Measurements from ENCODE around the gene ZWINT.
A peak's percentile ranks its signal among the peaks of the same experiment; 100 is the strongest.

The ZWINT gene

GRCh38 chr10:56360967-56361612, at the start of gene ZWINT:
TSS of gene ZWINT (minus strand) at chr10:56361259. CDS start at chr10:56361236, 23 bp downstream.
- Histone ChIP-seq H3K4me1 (ENCODE audit: control insufficient read depth, insufficient read depth, low read length) (no peaks in the 10 kb centered on the region), H3K9me3 (ENCODE audit: control insufficient read depth, insufficient read depth, low read depth, low read length) (no peaks in the 10 kb centered on the region), H3K27ac (ENCODE audit: low read depth, low read length) (peak within 1 kb of the TSS; percentile 73; the same call in 1 of the 2 replicates), H3K27me3 (ENCODE audit: control insufficient read depth, insufficient read depth, low read length) (no peaks in the 10 kb centered on the region), H3K9ac (ENCODE audit: low read length) (peak within 1 kb of the TSS; percentile 97), H3K36me3 (ENCODE audit: control insufficient read depth, insufficient read depth, low read length) (peaks cover 39% of the 10 kb centered on the region), H3K4me3 (ENCODE audit: low read depth, low read length) (peak within 1 kb of the TSS; percentile 96)

GRCh38 chr10:56383806-56384205, 22.7 kb upstream of the ZWINT start:
- no peak overlapping the region for H3K27ac ChIP-seq (ENCODE audit: low read depth, low read length)

GRCh38 chr10:56370217-56371113, 9.4 kb upstream of the ZWINT start:
- H3K36me3 ChIP-seq (ENCODE audit: control insufficient read depth, insufficient read depth, low read length) = no peaks in the 10 kb centered on the region
- H3K27ac ChIP-seq (ENCODE audit: low read depth, low read length) = no peak overlapping the region
- no peaks in the 10 kb centered on the region for H3K27me3 ChIP-seq (ENCODE audit: control insufficient read depth, insufficient read depth, low read length)
- H3K9me3 ChIP-seq (ENCODE audit: control insufficient read depth, insufficient read depth, low read depth, low read length) = peaks cover 24% of the 10 kb centered on the region
- no peak overlapping the region for H3K4me3 ChIP-seq (ENCODE audit: low read depth, low read length)
- no peaks in the 10 kb centered on the region for H3K4me1 ChIP-seq (ENCODE audit: control insufficient read depth, insufficient read depth, low read length)
- no peak overlapping the region for H3K9ac ChIP-seq (ENCODE audit: low read length)

More at GRCh38 chr10:56383806-56384205, 22.7 kb upstream of the ZWINT start:
- no peaks in the 10 kb centered on the region for H3K4me1 ChIP-seq (ENCODE audit: control insufficient read depth, insufficient read depth, low read length)
- H3K36me3 ChIP-seq (ENCODE audit: control insufficient read depth, insufficient read depth, low read length) = no peaks in the 10 kb centered on the region
- H3K9ac ChIP-seq (ENCODE audit: low read length) = no peak overlapping the region
- no peaks in the 10 kb centered on the region for H3K27me3 ChIP-seq (ENCODE audit: control insufficient read depth, insufficient read depth, low read length)
- no peaks in the 10 kb centered on the region for H3K9me3 ChIP-seq (ENCODE audit: control insufficient read depth, insufficient read depth, low read depth, low read length)
- H3K4me3 ChIP-seq (ENCODE audit: low read depth, low read length) = no peak overlapping the region

- Histone ChIP-seq H3K9me3 (ENCODE audit: control insufficient read depth, insufficient read depth, low read depth, low read length) (no peaks in the 10 kb centered on the region), H3K27ac (ENCODE audit: low read depth, low read length) (peak overlapping the region; percentile 73; the same call in 1 of the 2 replicates), H3K36me3 (ENCODE audit: control insufficient read depth, insufficient read depth, low read length) (peaks cover 44% of the 10 kb centered on the region), H3K4me3 (ENCODE audit: low read depth, low read length) (peak overlapping the region; percentile 96), H3K9ac (ENCODE audit: low read length) (peak overlapping the region; percentile 97), H3K27me3 (ENCODE audit: control insufficient read depth, insufficient read depth, low read length) (no peaks in the 10 kb centered on the region), H3K4me1 (ENCODE audit: control insufficient read depth, insufficient read depth, low read length) (no peaks in the 10 kb centered on the region)
These were observed 484 bp downstream of the ZWINT start for GRCh38 chr10:56360583-56360966.

GRCh38 chr10:56359837-56360236, 1.2 kb downstream of the ZWINT start:
- Histone ChIP-seq H3K36me3 (ENCODE audit: control insufficient read depth, insufficient read depth, low read length) (peaks cover 44% of the 10 kb centered on the region), H3K4me1 (ENCODE audit: control insufficient read depth, insufficient read depth, low read length) (no peaks in the 10 kb centered on the region), H3K9ac (ENCODE audit: low read length) (peak overlapping the region; percentile 97), H3K9me3 (ENCODE audit: control insufficient read depth, insufficient read depth, low read depth, low read length) (no peaks in the 10 kb centered on the region), H3K27ac (ENCODE audit: low read depth, low read length) (no peak overlapping the region), H3K4me3 (ENCODE audit: low read depth, low read length) (peak overlapping the region; percentile 96), H3K27me3 (ENCODE audit: control insufficient read depth, insufficient read depth, low read length) (no peaks in the 10 kb centered on the region)

- Histone ChIP-seq H3K27me3 (ENCODE audit: control insufficient read depth, insufficient read depth, low read length) (no peaks in the 10 kb centered on the region), H3K36me3 (ENCODE audit: control insufficient read depth, insufficient read depth, low read length) (peaks cover 52% of the 10 kb centered on the region), H3K9me3 (ENCODE audit: control insufficient read depth, insufficient read depth, low read depth, low read length) (no peaks in the 10 kb centered on the region), H3K4me3 (ENCODE audit: low read depth, low read length) (no peak overlapping the region), H3K9ac (ENCODE audit: low read length) (no peak overlapping the region), H3K27ac (ENCODE audit: low read depth, low read length) (no peak overlapping the region), H3K4me1 (ENCODE audit: control insufficient read depth, insufficient read depth, low read length) (no peaks in the 10 kb centered on the region)
These were observed 4.0 kb downstream of the ZWINT start for GRCh38 chr10:56357018-56357417.

GRCh38 chr10:56351909-56352630, 9.0 kb downstream of the ZWINT start:
- Histone ChIP-seq H3K36me3 (ENCODE audit: control insufficient read depth, insufficient read depth, low read length) (peaks cover 20% of the 10 kb centered on the region), H3K9ac (ENCODE audit: low read length) (no peak overlapping the region), H3K4me3 (ENCODE audit: low read depth, low read length) (no peak overlapping the region), H3K9me3 (ENCODE audit: control insufficient read depth, insufficient read depth, low read depth, low read length) (no peaks in the 10 kb centered on the region), H3K4me1 (ENCODE audit: control insufficient read depth, insufficient read depth, low read length) (no peaks in the 10 kb centered on the region), H3K27me3 (ENCODE audit: control insufficient read depth, insufficient read depth, low read length) (no peaks in the 10 kb centered on the region), H3K27ac (ENCODE audit: low read depth, low read length) (no peak overlapping the region)

GRCh38 chr10:56349611-56350010, 11.4 kb downstream of the ZWINT start:
- Histone ChIP-seq H3K27me3 (ENCODE audit: control insufficient read depth, insufficient read depth, low read length) (no peaks in the 10 kb centered on the region), H3K9me3 (ENCODE audit: control insufficient read depth, insufficient read depth, low read depth, low read length) (no peaks in the 10 kb centered on the region), H3K4me3 (ENCODE audit: low read depth, low read length) (no peak overlapping the region), H3K27ac (ENCODE audit: low read depth, low read length) (no peak overlapping the region), H3K36me3 (ENCODE audit: control insufficient read depth, insufficient read depth, low read length) (peaks cover 8% of the 10 kb centered on the region), H3K4me1 (ENCODE audit: control insufficient read depth, insufficient read depth, low read length) (no peaks in the 10 kb centered on the region), H3K9ac (ENCODE audit: low read length) (no peak overlapping the region)

- Histone ChIP-seq H3K36me3 (ENCODE audit: control insufficient read depth, insufficient read depth, low read length) (no peaks in the 10 kb centered on the region; the same call in none of the 2 replicates), H3K9ac (ENCODE audit: low read length) (no peak overlapping the region), H3K9me3 (ENCODE audit: control insufficient read depth, insufficient read depth, low read depth, low read length) (no peaks in the 10 kb centered on the region), H3K27ac (ENCODE audit: low read depth, low read length) (no peak overlapping the region), H3K4me1 (ENCODE audit: control insufficient read depth, insufficient read depth, low read length) (no peaks in the 10 kb centered on the region), H3K4me3 (ENCODE audit: low read depth, low read length) (no peak overlapping the region), H3K27me3 (ENCODE audit: control insufficient read depth, insufficient read depth, low read length) (no peaks in the 10 kb centered on the region)
These were observed 13.0 kb downstream of the ZWINT start for GRCh38 chr10:56348101-56348500.

GRCh38 chr10:56346845-56347415, 14.1 kb downstream of the ZWINT start:
- Histone ChIP-seq H3K36me3 (ENCODE audit: control insufficient read depth, insufficient read depth, low read length) (no peaks in the 10 kb centered on the region; the same call in 1 of the 2 replicates), H3K27ac (ENCODE audit: low read depth, low read length) (no peak overlapping the region), H3K9ac (ENCODE audit: low read length) (no peak overlapping the region), H3K4me1 (ENCODE audit: control insufficient read depth, insufficient read depth, low read length) (no peaks in the 10 kb centered on the region), H3K4me3 (ENCODE audit: low read depth, low read length) (no peak overlapping the region), H3K9me3 (ENCODE audit: control insufficient read depth, insufficient read depth, low read depth, low read length) (no peaks in the 10 kb centered on the region), H3K27me3 (ENCODE audit: control insufficient read depth, insufficient read depth, low read length) (no peaks in the 10 kb centered on the region)
